Measurements from ENCODE around the gene CASK.

The CASK gene

DNA sequence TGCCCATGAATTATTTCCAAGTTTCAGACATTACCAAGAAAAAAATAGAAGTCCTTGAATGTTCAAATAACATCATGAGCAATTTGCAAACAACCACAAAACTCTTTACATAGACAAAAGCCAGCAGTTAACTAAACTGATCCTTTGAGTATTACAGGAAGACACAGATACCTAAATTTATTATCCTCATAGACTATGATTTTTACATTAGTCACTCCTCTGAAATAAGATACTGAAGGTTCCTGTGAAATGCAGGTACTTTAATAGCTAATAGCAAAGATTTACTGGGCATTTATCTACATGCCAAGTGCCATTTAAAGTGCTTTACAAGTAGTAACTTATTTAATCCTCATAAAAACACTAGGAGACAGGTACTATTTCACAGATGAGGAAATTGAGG lies 161.7 kb downstream of the CASK start:
- Histone ChIP-seq H3K4me3 (ENCODE audit: low read length) (no peak overlapping the region), H3F3A (ENCODE audit: control insufficient read depth, insufficient read depth) (no peaks in the 10 kb centered on the region), H4K20me1 (ENCODE audit: control insufficient read depth, insufficient read depth, low read depth, low read length) (no peaks in the 10 kb centered on the region), H3K4me1 (ENCODE audit: control insufficient read depth, low read length) (no peaks in the 10 kb centered on the region), H3K79me2 (ENCODE audit: control insufficient read depth, low read length) (no peaks in the 10 kb centered on the region), H3K27me3 (ENCODE audit: control insufficient read depth, low read length) (no peaks in the 10 kb centered on the region), H3K36me3 (ENCODE audit: control insufficient read depth, low read length) (no peaks in the 10 kb centered on the region), H3K27ac (ENCODE audit: low read depth, low read length) (no peak overlapping the region), H3K4me2 (ENCODE audit: low read length) (no peak overlapping the region), H3K9me2 (replicated peaks; ENCODE audit: control insufficient read depth, low read length) (no peaks in the 10 kb centered on the region), H3K9me3 (ENCODE audit: control insufficient read depth, insufficient read depth, low read length) (no peaks in the 10 kb centered on the region)
- TF ChIP-seq, protein P1, sequence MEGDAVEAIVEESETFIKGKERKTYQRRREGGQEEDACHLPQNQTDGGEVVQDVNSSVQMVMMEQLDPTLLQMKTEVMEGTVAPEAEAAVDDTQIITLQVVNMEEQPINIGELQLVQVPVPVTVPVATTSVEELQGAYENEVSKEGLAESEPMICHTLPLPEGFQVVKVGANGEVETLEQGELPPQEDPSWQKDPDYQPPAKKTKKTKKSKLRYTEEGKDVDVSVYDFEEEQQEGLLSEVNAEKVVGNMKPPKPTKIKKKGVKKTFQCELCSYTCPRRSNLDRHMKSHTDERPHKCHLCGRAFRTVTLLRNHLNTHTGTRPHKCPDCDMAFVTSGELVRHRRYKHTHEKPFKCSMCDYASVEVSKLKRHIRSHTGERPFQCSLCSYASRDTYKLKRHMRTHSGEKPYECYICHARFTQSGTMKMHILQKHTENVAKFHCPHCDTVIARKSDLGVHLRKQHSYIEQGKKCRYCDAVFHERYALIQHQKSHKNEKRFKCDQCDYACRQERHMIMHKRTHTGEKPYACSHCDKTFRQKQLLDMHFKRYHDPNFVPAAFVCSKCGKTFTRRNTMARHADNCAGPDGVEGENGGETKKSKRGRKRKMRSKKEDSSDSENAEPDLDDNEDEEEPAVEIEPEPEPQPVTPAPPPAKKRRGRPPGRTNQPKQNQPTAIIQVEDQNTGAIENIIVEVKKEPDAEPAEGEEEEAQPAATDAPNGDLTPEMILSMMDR (IDR thresholded peaks at IDR 0.05; ENCODE audit: low read depth, low read length, poor library complexity, severe bottlenecking), result no peak
- TF ChIP-seq EZH2phosphoT487 (IDR thresholded peaks at IDR 0.05; ENCODE audit: borderline replicate concordance, low read length), result no peak

DNA sequence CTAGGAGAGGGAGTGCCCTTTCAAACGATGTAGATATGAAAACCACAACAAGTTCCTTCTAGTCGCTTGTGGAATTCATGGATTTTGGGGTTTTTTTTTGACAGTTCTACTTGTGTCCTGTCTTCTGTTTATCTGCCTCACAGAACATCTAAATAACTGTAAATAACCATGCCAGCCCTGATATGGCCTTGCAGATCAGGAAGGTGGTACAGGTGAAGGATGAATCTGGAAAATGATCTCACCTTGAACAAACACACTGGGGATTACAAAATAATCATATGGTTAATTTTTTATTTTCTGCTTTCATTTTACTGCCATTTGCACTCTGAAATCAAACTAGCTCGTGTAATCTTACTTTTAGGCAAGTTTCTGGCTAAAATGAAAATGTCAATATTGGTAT lies 162.2 kb downstream of the CASK start:
- no peak overlapping the region for H3K4me2 ChIP-seq (ENCODE audit: low read length)
- no peaks in the 10 kb centered on the region for H3K36me3 ChIP-seq (ENCODE audit: control insufficient read depth, low read length)
- H3K4me1 ChIP-seq (ENCODE audit: control insufficient read depth, low read length), result no peaks in the 10 kb centered on the region
- H3K9me2 ChIP-seq (replicated peaks; ENCODE audit: control insufficient read depth, low read length), result no peaks in the 10 kb centered on the region
- no peaks in the 10 kb centered on the region for H3F3A ChIP-seq (ENCODE audit: control insufficient read depth, insufficient read depth)
- no peak overlapping the region for H3K4me3 ChIP-seq (ENCODE audit: low read length)
- TF ChIP-seq, protein P1 (IDR thresholded peaks at IDR 0.05; ENCODE audit: low read depth, low read length, poor library complexity, severe bottlenecking), result no peak
- TF ChIP-seq EZH2phosphoT487 (IDR thresholded peaks at IDR 0.05; ENCODE audit: borderline replicate concordance, low read length), result no peak
- no peaks in the 10 kb centered on the region for H3K9me3 ChIP-seq (ENCODE audit: control insufficient read depth, insufficient read depth, low read length)
- no peaks in the 10 kb centered on the region for H4K20me1 ChIP-seq (ENCODE audit: control insufficient read depth, insufficient read depth, low read depth, low read length)
- H3K27me3 ChIP-seq (ENCODE audit: control insufficient read depth, low read length), result no peaks in the 10 kb centered on the region
- H3K79me2 ChIP-seq (ENCODE audit: control insufficient read depth, low read length), result no peaks in the 10 kb centered on the region
- H3K27ac ChIP-seq (ENCODE audit: low read depth, low read length), result no peak overlapping the region

DNA sequence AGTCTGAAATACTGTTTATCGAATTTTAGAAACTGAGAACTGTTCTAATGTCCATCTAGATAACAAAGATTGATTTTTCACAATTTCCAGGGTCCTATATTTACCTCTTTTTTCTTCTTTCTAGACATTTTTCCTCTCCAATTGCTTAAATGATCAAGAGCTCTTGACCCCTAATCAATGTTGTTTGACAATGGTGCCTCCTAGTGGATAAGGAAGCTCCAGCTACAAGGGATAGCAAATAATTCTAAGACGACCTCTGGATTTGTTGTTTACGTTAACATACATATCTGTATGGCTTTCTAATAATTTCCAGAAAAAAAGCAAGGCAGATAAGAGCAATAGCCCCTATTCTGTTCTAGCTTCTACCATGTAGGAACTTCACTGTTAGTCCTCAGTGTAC lies 163.5 kb downstream of the CASK start:
- no peak overlapping the region for H3K4me2 ChIP-seq (ENCODE audit: low read length)
- no peaks in the 10 kb centered on the region for H4K20me1 ChIP-seq (ENCODE audit: control insufficient read depth, insufficient read depth, low read depth, low read length)
- no peaks in the 10 kb centered on the region for H3K36me3 ChIP-seq (ENCODE audit: control insufficient read depth, low read length)
- no peaks in the 10 kb centered on the region for H3K9me2 ChIP-seq (replicated peaks; ENCODE audit: control insufficient read depth, low read length)
- no peaks in the 10 kb centered on the region for H3K27me3 ChIP-seq (ENCODE audit: control insufficient read depth, low read length)
- no peaks in the 10 kb centered on the region for H3K79me2 ChIP-seq (ENCODE audit: control insufficient read depth, low read length)
- no peak overlapping the region for H3K4me3 ChIP-seq (ENCODE audit: low read length)
- TF ChIP-seq, protein P1 (IDR thresholded peaks at IDR 0.05; ENCODE audit: low read depth, low read length, poor library complexity, severe bottlenecking), result peak; percentile 55
- TF ChIP-seq EZH2phosphoT487 (IDR thresholded peaks at IDR 0.05; ENCODE audit: borderline replicate concordance, low read length), result no peak
- no peak overlapping the region for H3K27ac ChIP-seq (ENCODE audit: low read depth, low read length)
- H3K4me1 ChIP-seq (ENCODE audit: control insufficient read depth, low read length), result peaks cover 7% of the 10 kb centered on the region
- H3K9me3 ChIP-seq (ENCODE audit: control insufficient read depth, insufficient read depth, low read length), result no peaks in the 10 kb centered on the region
- no peaks in the 10 kb centered on the region for H3F3A ChIP-seq (ENCODE audit: control insufficient read depth, insufficient read depth)

DNA sequence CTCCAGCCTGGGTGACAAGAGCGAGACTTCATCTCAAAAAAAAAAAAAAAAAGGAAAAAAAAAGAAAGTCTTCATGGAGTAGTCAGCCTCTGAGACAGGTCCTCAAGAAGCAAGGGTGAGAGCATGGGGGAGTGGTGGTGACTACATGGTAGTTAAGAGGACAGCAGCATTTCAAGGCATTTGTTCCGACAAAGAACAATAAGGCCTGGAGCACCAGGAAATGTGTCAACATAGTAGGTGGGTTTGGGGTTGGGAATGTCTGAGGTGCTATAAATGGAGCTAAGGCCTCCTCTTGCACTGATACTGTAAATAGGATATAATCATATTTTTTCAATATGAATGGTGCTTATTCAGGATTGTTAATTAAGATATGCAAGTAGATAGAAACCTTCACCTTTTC lies 165.0 kb downstream of the CASK start:
- Histone ChIP-seq H3K36me3 (ENCODE audit: control insufficient read depth, low read length) (no peaks in the 10 kb centered on the region), H3F3A (ENCODE audit: control insufficient read depth, insufficient read depth) (no peaks in the 10 kb centered on the region), H3K27me3 (ENCODE audit: control insufficient read depth, low read length) (no peaks in the 10 kb centered on the region), H3K9me3 (ENCODE audit: control insufficient read depth, insufficient read depth, low read length) (no peaks in the 10 kb centered on the region), H3K9me2 (replicated peaks; ENCODE audit: control insufficient read depth, low read length) (no peaks in the 10 kb centered on the region), H3K4me3 (ENCODE audit: low read length) (no peak overlapping the region), H3K27ac (ENCODE audit: low read depth, low read length) (no peak overlapping the region), H3K79me2 (ENCODE audit: control insufficient read depth, low read length) (no peaks in the 10 kb centered on the region), H3K4me2 (ENCODE audit: low read length) (no peak overlapping the region), H3K4me1 (ENCODE audit: control insufficient read depth, low read length) (peaks cover 7% of the 10 kb centered on the region), H4K20me1 (ENCODE audit: control insufficient read depth, insufficient read depth, low read depth, low read length) (no peaks in the 10 kb centered on the region)
- TF ChIP-seq, protein P1 (IDR thresholded peaks at IDR 0.05; ENCODE audit: low read depth, low read length, poor library complexity, severe bottlenecking), result no peak
- no peak for TF ChIP-seq EZH2phosphoT487 (IDR thresholded peaks at IDR 0.05; ENCODE audit: borderline replicate concordance, low read length)
